Measurements from ENCODE around the gene NR0B1. TPM values are rescaled to one million over a fixed set of nuclear protein-coding genes. Genes with fewer than 3 reads are reported as not detected.

The NR0B1 gene
- total RNA-seq, 1 donor from 2014 or later = not detected

DNA sequence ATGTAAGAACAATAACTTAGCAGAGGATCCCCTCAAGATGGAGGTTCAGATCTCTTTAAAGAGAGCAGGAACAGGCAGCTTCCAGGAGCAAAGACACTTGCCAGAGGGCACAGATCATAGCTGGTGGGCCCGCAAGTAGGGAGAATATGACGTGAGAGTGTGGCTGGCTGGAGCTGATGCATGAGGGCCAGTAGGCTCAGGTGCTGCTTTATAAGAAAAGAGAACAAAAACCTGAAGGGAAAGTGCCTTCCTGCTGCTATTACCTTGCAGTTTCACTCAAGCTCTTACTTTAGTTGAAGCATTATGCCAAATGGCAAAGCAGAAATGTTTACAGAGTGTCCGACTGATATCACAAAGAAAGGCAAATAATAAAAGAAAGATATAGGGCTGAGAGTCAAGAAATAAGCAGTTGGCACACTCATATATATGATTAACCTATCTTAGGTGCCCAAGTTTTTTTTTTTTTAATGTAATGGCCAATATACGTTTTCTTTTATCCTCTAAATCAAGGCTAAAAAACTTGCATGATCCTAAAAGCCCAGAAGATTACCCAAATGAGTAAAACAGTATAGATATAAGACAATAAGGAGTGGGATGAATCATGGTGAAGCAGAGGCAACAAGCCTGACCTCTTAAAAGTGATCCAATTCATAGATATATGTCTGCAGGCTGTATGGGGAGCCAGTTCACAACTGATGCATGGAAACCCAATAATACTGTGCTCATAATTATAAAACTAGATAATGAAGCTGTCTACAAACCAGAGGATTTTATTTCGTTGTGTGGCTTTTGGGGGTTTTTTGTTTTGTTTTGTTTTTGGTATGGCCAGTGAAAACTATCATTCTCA lies 12.6 kb downstream of the NR0B1 start:
- DNase-seq (no peak), ATAC-seq (ENCODE audit: low read depth) (no peak)
- POLR2A ChIA-PET = no interaction called here
- H3K4me1 Mint-ChIP-seq = no peaks in the 10 kb centered on the region
- TF ChIP-seq, protein P1, sequence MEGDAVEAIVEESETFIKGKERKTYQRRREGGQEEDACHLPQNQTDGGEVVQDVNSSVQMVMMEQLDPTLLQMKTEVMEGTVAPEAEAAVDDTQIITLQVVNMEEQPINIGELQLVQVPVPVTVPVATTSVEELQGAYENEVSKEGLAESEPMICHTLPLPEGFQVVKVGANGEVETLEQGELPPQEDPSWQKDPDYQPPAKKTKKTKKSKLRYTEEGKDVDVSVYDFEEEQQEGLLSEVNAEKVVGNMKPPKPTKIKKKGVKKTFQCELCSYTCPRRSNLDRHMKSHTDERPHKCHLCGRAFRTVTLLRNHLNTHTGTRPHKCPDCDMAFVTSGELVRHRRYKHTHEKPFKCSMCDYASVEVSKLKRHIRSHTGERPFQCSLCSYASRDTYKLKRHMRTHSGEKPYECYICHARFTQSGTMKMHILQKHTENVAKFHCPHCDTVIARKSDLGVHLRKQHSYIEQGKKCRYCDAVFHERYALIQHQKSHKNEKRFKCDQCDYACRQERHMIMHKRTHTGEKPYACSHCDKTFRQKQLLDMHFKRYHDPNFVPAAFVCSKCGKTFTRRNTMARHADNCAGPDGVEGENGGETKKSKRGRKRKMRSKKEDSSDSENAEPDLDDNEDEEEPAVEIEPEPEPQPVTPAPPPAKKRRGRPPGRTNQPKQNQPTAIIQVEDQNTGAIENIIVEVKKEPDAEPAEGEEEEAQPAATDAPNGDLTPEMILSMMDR (IDR thresholded peaks at IDR 0.05) = no peak
- CTCF ChIA-PET = no interaction called here
- no peak overlapping the region for H3K4me3 Mint-ChIP-seq
- no peaks in the 10 kb centered on the region for H3K36me3 Mint-ChIP-seq (ENCODE audit: low read depth)
- no peak overlapping the region for H3K27ac Mint-ChIP-seq
- peaks cover 1% of the 10 kb centered on the region for H3K27me3 Mint-ChIP-seq
- H3K9me3 Mint-ChIP-seq = no peaks in the 10 kb centered on the region
- intact Hi-C loops (cut with micrococcal nuclease) = no loop called here

- ChIA-PET CTCF (no interaction called here), POLR2A (no interaction called here)
- TF ChIP-seq, protein P1 (IDR thresholded peaks at IDR 0.05) = no peak
- H3K27me3 Mint-ChIP-seq = no peaks in the 10 kb centered on the region
- H3K4me1 Mint-ChIP-seq = no peaks in the 10 kb centered on the region
- no peak overlapping the region for H3K27ac Mint-ChIP-seq
- intact Hi-C loops (cut with micrococcal nuclease) = no loop called here
- H3K36me3 Mint-ChIP-seq (ENCODE audit: low read depth) = no peaks in the 10 kb centered on the region
- DNase-seq (no peak), ATAC-seq (ENCODE audit: low read depth) (no peak)
- no peak overlapping the region for H3K4me3 Mint-ChIP-seq
- H3K9me3 Mint-ChIP-seq = no peaks in the 10 kb centered on the region
These were observed 25.6 kb downstream of the NR0B1 start for GRCh38 chrX:30283456-30284200.

DNA sequence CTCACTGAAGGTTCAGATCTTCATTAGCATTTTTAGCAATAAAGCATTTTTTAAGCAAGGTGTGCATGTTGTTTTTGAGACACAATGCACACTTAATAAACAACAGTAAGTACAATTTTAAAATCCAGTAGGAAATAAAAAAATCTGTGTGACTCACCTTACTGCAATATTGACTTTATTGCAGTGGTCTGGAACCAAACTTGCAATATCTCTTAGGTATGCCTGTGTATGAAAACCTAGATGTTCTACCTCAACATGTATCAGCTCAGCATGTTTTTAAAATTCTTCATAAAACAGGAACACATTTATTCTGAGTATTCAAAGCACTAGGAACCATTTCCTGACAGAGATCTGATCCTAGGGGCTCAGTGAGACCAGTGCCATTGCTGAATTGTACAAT lies 26.7 kb downstream of the NR0B1 start:
- TF ChIP-seq, protein P1 (IDR thresholded peaks at IDR 0.05) = no peak
- Mint-ChIP-seq H3K36me3 (ENCODE audit: low read depth) (no peaks in the 10 kb centered on the region), H3K9me3 (no peaks in the 10 kb centered on the region), H3K27ac (no peak overlapping the region), H3K4me3 (no peak overlapping the region), H3K4me1 (no peaks in the 10 kb centered on the region), H3K27me3 (no peaks in the 10 kb centered on the region)
- POLR2A ChIA-PET = no interaction called here
- intact Hi-C loops (cut with micrococcal nuclease) = no loop called here
- ATAC-seq (ENCODE audit: low read depth) (no peak), DNase-seq (no peak)
- CTCF ChIA-PET = no interaction called here

- H3K9me3 Mint-ChIP-seq = no peaks in the 10 kb centered on the region
- no peaks in the 10 kb centered on the region for H3K36me3 Mint-ChIP-seq (ENCODE audit: low read depth)
- CTCF ChIA-PET = no interaction called here
- intact Hi-C loops (cut with micrococcal nuclease) = no loop called here
- no peak overlapping the region for H3K4me3 Mint-ChIP-seq
- DNase-seq (no peak), ATAC-seq (ENCODE audit: low read depth) (no peak)
- no peak overlapping the region for H3K27ac Mint-ChIP-seq
- H3K27me3 Mint-ChIP-seq = no peaks in the 10 kb centered on the region
- no peaks in the 10 kb centered on the region for H3K4me1 Mint-ChIP-seq
- TF ChIP-seq, protein P1 (IDR thresholded peaks at IDR 0.05) = no peak
- POLR2A ChIA-PET = no interaction called here
These were observed 28.8 kb downstream of the NR0B1 start for GRCh38 chrX:30280428-30280827.

GRCh38 chrX:30278365-30278764 lies 30.8 kb downstream of the NR0B1 start:
- ATAC-seq (ENCODE audit: low read depth) (no peak), DNase-seq (no peak)
- Mint-ChIP-seq H3K27ac (no peak overlapping the region), H3K4me1 (no peaks in the 10 kb centered on the region), H3K27me3 (no peaks in the 10 kb centered on the region), H3K36me3 (ENCODE audit: low read depth) (no peaks in the 10 kb centered on the region), H3K4me3 (no peak overlapping the region), H3K9me3 (no peaks in the 10 kb centered on the region)
- ChIA-PET CTCF (no interaction called here), POLR2A (no interaction called here)
- TF ChIP-seq, protein P1 (IDR thresholded peaks at IDR 0.05) = no peak
- intact Hi-C loops (cut with micrococcal nuclease) = loop anchor here (5.0 to 10.0 kb wide), 2 partner anchors 224 to 316 kb away; no protein-coding TSS in a partner anchor
